ENCODE data around the gene TAF11L2. TPM values are rescaled to one million over a fixed set of nuclear protein-coding genes. Genes with fewer than 3 reads are reported as not detected.
"Not testable (repeated sequence)": the region's sequence is repeated elsewhere in the genome, so short reads cannot be mapped to it uniquely, and the experiment has no call there.

The TAF11L2 gene
- total RNA-seq, 1 donor from 2014 or later, result not detected

DNA sequence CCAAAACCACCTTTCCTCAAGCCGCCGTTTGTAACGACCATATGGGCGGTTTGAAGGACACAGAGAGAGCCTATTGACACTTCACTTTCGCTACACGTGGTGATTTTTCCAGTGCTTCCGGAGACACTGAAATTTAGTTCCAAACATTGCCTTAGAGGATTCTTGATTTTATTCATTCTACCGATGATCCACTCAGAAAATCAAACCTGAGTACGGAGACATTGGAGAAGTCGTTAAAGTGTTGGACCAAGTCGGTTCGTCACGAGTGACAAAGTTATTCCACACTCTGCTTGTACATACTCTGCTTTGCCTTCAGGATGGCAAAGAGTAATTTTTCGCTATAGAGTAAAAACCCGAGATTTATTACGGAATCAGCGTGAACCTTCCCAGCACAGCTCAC, 28.5 kb downstream of the TAF11L2 start:
- DNase-seq (ENCODE audit: low read depth in 2 of 2), result peak; percentile 7 to 12

GRCh38 chr5:17528369-17528768, 30.3 kb downstream of the TAF11L2 start, which contains the start of gene TAF11L6:
Gene TAF11L6 (plus strand): TSS chr5:17528669.
- not testable (repeated sequence) for DNase-seq (ENCODE audit: low read depth in 2 of 2)

Other genes with a start within 250 kb of the TAF11L2 start
- not detected in 2 replicates for gene TAF11L3, start 20.1 kb downstream of the TAF11L2 start, total RNA-seq
- gene TAF11L4, start 23.6 kb downstream of the TAF11L2 start, total RNA-seq, result not detected in 2 replicates
- not detected in 2 replicates for gene TAF11L5, start 27.0 kb downstream of the TAF11L2 start, total RNA-seq
- gene TAF11L6, start 30.4 kb downstream of the TAF11L2 start, total RNA-seq, result not detected in 2 replicates
- gene TAF11L7, start 87.5 kb downstream of the TAF11L2 start, total RNA-seq, result not detected in 2 replicates
- not detected in 2 replicates for gene TAF11L8, start 92.7 kb downstream of the TAF11L2 start, total RNA-seq
- gene TAF11L9, start 96.2 kb downstream of the TAF11L2 start, total RNA-seq, result not detected in 2 replicates
- not detected in 2 replicates for gene TAF11L10, start 99.6 kb downstream of the TAF11L2 start, total RNA-seq
- gene TAF11L11, start 106.0 kb downstream of the TAF11L2 start, total RNA-seq, result not detected in 2 replicates
- gene TAF11L12, start 112.2 kb downstream of the TAF11L2 start, total RNA-seq, result not detected in 2 replicates
- not detected in 2 replicates for gene TAF11L13, start 133.9 kb downstream of the TAF11L2 start, total RNA-seq
- gene TAF11L14, start 136.2 kb downstream of the TAF11L2 start, total RNA-seq, result not detected in 2 replicates

All from lung microvascular endothelial cell (primary cell).